ENCODE results near the gene CHN1. TPM values are rescaled to one million over a fixed set of nuclear protein-coding genes. Genes with fewer than 3 reads are reported as not detected.
A peak's percentile ranks its signal among the peaks of the same experiment; 100 is the strongest.

CHN1 gene
- total RNA-seq, 1 donor from 2014 or later = 7.8 TPM

DNA sequence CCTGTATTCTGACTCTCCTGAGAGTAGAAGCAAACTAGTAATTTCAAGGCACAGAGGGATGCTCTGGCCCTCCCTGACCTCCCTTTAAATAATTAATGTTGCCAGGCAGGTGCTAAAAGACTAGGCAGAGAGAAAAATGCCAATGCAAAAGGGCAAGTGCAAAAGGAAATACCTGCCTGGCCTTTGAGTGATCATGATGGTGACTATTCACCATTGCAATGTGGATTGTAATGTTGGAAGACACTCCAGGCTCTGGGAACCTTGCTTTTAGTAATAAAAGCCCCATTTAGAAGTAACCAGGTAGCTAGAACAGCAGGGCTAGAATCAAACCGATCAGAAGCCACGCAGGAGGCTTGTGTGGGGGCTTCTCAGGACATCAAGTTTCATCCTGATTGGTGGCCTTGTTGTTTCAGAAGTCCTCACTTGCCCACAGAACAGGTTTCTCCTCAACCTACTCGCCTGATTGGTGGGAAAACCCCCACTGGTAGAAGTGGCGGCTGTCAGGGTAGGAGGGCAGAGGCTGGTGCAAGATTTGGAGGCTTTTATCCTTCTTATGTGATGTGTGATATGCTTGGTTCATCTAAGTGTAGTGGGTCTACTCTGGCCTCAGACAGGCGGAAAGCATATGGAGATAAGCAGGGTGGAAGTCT is 224.9 kb downstream of the CHN1 start:
- Histone ChIP-seq H3K27me3 (no peaks in the 10 kb centered on the region), H3K4me3 (no peak overlapping the region), H3K4me1 (no peaks in the 10 kb centered on the region), H3K9me3 (no peaks in the 10 kb centered on the region), H3K27ac (no peak overlapping the region), H3K36me3 (no peaks in the 10 kb centered on the region)
- no peak for DNase-seq (ENCODE audit: low spot score in 2 of 2)
- intact Hi-C loops (cut with DNase I) = no loop called here
- TF ChIP-seq, protein P1, sequence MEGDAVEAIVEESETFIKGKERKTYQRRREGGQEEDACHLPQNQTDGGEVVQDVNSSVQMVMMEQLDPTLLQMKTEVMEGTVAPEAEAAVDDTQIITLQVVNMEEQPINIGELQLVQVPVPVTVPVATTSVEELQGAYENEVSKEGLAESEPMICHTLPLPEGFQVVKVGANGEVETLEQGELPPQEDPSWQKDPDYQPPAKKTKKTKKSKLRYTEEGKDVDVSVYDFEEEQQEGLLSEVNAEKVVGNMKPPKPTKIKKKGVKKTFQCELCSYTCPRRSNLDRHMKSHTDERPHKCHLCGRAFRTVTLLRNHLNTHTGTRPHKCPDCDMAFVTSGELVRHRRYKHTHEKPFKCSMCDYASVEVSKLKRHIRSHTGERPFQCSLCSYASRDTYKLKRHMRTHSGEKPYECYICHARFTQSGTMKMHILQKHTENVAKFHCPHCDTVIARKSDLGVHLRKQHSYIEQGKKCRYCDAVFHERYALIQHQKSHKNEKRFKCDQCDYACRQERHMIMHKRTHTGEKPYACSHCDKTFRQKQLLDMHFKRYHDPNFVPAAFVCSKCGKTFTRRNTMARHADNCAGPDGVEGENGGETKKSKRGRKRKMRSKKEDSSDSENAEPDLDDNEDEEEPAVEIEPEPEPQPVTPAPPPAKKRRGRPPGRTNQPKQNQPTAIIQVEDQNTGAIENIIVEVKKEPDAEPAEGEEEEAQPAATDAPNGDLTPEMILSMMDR (IDR thresholded peaks at IDR 0.05) = no peak

DNA sequence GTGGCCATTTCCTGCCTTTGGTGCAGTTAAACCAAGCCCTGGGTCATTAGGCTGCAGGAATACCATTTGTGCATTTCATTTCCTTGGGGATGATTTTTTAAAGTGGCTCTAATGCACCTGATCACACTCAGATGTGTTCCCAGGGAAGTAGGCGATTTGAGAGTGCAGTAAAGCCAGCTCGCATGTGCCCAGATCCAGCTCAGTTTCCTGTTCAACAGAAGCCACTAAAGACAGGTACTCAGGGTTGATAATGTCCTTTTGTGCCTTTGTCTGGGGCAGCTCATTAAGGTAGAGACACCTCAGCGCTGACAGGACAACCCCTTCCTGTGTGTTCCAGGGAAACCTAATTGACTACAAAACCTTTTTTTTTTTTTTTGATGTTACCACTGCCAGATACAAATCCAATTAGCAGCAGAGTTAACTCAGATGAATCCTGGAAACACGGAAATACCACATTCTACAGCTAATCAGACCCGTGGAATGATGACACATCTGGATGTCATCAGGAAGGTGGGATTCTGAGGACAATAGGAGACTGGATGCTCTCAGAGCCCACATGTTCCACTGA is 225.7 kb downstream of the CHN1 start:
- no peaks in the 10 kb centered on the region for H3K9me3 ChIP-seq
- DNase-seq (ENCODE audit: low spot score in 2 of 2) = no peak
- no peak overlapping the region for H3K4me3 ChIP-seq
- intact Hi-C loops (cut with DNase I) = no loop called here
- no peaks in the 10 kb centered on the region for H3K27me3 ChIP-seq
- TF ChIP-seq, protein P1 (IDR thresholded peaks at IDR 0.05) = no peak
- no peaks in the 10 kb centered on the region for H3K36me3 ChIP-seq
- no peak overlapping the region for H3K27ac ChIP-seq
- H3K4me1 ChIP-seq = no peaks in the 10 kb centered on the region

DNA sequence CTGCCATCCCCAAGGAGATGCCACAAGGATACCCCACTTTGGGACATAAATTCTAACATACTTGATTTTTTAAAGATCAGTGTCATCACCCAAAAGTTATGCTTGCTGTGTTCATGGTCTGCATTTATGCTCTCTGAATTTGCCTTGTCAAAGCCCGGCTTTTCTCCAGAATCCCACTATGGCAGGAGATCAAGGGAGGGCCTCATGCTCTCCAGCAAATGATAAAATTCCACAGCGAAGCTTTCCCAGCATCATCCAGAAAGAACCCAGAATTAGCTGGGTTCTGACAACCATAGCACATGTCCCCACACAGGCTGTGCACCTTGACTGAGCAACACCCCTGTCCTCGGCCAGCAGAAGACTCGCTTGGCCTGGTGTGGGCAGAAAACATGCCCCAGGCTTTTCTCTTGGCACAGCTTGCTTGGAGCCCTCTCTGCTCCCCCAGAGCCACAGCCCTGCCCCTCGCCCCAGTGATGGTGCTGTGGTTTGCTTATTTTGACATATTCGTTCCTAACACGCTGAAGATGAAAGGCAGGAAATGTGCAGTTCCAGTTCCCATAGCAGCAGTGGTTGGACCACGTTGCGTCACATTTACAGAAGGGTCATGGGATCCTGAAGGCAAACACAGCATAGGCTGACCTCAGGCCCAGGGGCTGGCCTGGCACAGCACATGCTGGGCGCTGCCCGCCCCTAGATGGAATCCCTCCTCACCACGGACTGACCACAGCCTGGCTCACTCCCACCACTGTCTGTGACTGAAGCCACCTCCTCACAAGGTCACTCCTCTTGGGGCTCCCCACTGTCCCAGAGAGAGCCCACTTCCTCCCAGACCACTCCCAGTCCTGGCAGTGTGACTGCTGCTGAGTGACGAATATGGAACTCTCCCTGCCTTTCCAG is 226.8 kb downstream of the CHN1 start:
- peak; percentile 31 to 76 for DNase-seq (ENCODE audit: low spot score in 2 of 2)
- TF ChIP-seq, protein P1 (IDR thresholded peaks at IDR 0.05) = no peak
- no peaks in the 10 kb centered on the region for H3K36me3 ChIP-seq
- no peaks in the 10 kb centered on the region for H3K27me3 ChIP-seq
- intact Hi-C loops (cut with DNase I) = no loop called here
- H3K4me1 ChIP-seq = no peaks in the 10 kb centered on the region
- no peak overlapping the region for H3K27ac ChIP-seq
- H3K9me3 ChIP-seq = no peaks in the 10 kb centered on the region
- H3K4me3 ChIP-seq = no peak overlapping the region

DNA sequence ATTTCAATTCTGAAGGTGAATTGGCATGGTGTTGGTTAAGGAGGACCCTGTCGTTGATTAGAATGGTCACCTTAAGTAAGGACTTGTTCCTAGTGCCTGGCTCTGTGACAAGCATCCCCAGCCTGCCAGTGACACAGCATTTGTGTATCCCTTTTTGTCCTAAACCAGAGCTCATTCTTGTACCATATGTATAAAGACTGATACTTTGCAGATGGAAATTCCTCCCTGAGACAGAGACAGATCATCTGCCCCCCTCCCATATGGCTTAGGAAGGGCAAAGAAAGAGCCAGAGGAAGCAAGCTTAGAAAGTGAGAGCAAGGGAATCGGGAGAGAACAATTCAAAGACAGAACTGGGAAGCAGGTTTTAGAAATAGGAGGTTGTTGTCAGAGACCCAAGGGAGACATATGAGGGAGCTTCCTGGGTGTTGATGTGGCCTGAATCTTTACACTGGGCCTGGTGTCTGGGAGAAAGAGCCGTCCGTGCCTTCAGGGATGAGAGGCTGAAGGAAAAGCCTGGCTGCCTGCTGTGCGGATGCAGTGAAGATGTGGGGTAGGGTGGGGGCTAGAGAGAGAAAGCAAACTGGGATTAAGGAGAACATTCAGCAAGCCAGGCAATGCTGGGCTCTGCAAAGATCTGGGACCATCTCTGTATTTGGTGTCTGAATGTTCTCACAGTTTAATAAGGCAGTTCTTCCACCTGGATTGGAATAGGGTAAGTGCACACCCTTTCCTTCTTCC is 227.7 kb downstream of the CHN1 start:
- H3K27ac ChIP-seq = no peak overlapping the region
- intact Hi-C loops (cut with DNase I) = no loop called here
- H3K27me3 ChIP-seq = no peaks in the 10 kb centered on the region
- H3K9me3 ChIP-seq = no peaks in the 10 kb centered on the region
- H3K4me3 ChIP-seq = no peak overlapping the region
- TF ChIP-seq, protein P1 (IDR thresholded peaks at IDR 0.05) = no peak
- no peaks in the 10 kb centered on the region for H3K36me3 ChIP-seq
- H3K4me1 ChIP-seq = peaks cover 0 to 7% of the 10 kb centered on the region in 2 donors
- no peak for DNase-seq (ENCODE audit: low spot score in 2 of 2)

DNA sequence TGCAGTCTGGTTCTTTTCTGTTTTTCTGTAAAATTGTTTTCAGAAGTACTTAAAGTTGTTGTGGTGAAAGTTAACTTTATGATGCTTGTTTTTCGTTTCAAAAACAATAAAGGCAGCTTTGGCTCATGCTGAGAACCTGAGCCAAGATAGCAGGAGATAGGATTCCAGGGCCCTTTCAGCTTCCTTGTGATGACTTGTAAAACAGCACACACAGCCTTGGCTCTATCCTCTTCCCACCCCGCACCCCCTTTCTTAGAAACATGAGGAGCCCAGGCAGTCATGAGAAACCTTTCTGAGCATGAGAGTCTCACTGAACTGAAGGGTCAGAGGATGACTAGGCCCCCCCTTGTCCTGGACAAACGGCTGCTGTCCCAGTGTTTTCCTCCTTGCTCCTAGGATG is 228.5 kb downstream of the CHN1 start:
- no peaks in the 10 kb centered on the region for H3K36me3 ChIP-seq
- intact Hi-C loops (cut with DNase I) = no loop called here
- no peaks in the 10 kb centered on the region for H3K9me3 ChIP-seq
- no peak overlapping the region for H3K27ac ChIP-seq
- H3K27me3 ChIP-seq = no peaks in the 10 kb centered on the region
- H3K4me1 ChIP-seq = peaks cover 0 to 7% of the 10 kb centered on the region in 2 donors
- H3K4me3 ChIP-seq = no peak overlapping the region
- TF ChIP-seq, protein P1 (IDR thresholded peaks at IDR 0.05) = no peak
- no peak for DNase-seq (ENCODE audit: low spot score in 2 of 2)

Data from ascending aorta (tissue), 2 donors.